NB4 (cell line): ENCODE measurements around the gene ATP11A.

Experiments used
- MYC ChIP-seq: IDR thresholded peaks from 2 replicates; pipeline ENCODE4 v1.6.1; 2011; ENCODE audit warnings: low read depth, low read length
- POLR2A ChIP-seq: IDR thresholded peaks from 2 replicates; pipeline ENCODE4 v1.6.1; 2011; ENCODE audit warnings: mild to moderate bottlenecking; ENCODE audit not compliant: insufficient read length; ENCODE audit errors: extremely low read depth
- TF ChIP-seq, protein P1 (sequence below): IDR thresholded peaks from one replicate; pipeline ENCODE4 v1.5.1; 2012; ENCODE audit warnings: low read depth, low read length
- TF ChIP-seq, protein P2 (sequence below): IDR thresholded peaks from 2 replicates; pipeline ENCODE4 v1.6.1; 2011; ENCODE audit warnings: low read depth, low read length

DNA sequence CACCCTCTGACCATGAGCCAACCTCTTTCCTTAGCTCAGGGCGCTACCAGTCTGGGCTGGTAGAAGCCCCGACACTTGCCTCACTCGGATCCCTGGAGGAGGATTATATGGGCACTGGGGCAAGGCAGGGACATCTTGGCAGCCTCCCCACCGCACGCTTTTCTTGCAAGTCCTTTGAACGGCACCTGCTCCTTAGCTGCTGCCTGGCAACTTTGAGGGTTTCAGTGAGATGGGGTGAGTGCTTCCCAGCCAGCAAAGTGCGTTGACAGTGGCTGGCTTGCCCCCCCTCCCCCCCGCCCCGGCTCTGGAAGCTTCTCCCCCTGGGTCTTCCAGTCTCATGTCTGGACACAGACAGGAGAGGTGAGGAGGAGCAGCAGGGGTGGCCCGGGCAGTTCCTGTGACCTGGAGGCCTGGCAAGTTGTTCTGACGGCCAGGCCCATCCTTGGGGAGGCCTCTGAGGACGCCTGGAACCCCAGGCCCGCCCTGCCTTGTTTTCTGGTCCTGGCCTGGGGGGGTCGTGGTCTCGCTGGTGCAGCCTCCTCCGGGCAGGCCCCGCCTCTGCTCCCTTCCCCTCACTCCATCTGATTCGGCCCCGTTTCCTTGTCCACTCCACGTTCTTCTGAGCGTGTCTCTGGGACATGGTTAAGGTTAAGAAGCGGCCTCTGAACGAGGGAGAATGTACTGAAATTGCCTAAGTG lies 75.2 kb downstream of the ATP11A start:
- TF ChIP-seq, protein P1, sequence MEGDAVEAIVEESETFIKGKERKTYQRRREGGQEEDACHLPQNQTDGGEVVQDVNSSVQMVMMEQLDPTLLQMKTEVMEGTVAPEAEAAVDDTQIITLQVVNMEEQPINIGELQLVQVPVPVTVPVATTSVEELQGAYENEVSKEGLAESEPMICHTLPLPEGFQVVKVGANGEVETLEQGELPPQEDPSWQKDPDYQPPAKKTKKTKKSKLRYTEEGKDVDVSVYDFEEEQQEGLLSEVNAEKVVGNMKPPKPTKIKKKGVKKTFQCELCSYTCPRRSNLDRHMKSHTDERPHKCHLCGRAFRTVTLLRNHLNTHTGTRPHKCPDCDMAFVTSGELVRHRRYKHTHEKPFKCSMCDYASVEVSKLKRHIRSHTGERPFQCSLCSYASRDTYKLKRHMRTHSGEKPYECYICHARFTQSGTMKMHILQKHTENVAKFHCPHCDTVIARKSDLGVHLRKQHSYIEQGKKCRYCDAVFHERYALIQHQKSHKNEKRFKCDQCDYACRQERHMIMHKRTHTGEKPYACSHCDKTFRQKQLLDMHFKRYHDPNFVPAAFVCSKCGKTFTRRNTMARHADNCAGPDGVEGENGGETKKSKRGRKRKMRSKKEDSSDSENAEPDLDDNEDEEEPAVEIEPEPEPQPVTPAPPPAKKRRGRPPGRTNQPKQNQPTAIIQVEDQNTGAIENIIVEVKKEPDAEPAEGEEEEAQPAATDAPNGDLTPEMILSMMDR, result no peak
- TF ChIP-seq, protein P2, sequence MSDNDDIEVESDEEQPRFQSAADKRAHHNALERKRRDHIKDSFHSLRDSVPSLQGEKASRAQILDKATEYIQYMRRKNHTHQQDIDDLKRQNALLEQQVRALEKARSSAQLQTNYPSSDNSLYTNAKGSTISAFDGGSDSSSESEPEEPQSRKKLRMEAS, result no peak
- no peak for TF ChIP-seq POLR2A
- no peak for TF ChIP-seq MYC
